GM12864 (cell line): Measurements from ENCODE around the gene NOVA2.

Experiments
- DNase-seq: peaks from one replicate; pipeline ENCODE4 v3.0.0-alpha.2; 2011; ENCODE audit warnings: low read depth
- H3K4me3 ChIP-seq: 2 replicates; pipeline ENCODE4 v1.5.1; 2011; ENCODE audit warnings: mild to moderate bottlenecking, low read depth, low read length, control low read depth
- TF ChIP-seq, protein P1 (sequence below): IDR thresholded peaks from 2 replicates; pipeline ENCODE4 v1.5.1; 2011; ENCODE audit warnings: low read depth, mild to moderate bottlenecking, moderate library complexity, low read length, control low read depth, inconsistent platforms; ENCODE audit errors: missing control alignments

Gene NOVA2

DNA sequence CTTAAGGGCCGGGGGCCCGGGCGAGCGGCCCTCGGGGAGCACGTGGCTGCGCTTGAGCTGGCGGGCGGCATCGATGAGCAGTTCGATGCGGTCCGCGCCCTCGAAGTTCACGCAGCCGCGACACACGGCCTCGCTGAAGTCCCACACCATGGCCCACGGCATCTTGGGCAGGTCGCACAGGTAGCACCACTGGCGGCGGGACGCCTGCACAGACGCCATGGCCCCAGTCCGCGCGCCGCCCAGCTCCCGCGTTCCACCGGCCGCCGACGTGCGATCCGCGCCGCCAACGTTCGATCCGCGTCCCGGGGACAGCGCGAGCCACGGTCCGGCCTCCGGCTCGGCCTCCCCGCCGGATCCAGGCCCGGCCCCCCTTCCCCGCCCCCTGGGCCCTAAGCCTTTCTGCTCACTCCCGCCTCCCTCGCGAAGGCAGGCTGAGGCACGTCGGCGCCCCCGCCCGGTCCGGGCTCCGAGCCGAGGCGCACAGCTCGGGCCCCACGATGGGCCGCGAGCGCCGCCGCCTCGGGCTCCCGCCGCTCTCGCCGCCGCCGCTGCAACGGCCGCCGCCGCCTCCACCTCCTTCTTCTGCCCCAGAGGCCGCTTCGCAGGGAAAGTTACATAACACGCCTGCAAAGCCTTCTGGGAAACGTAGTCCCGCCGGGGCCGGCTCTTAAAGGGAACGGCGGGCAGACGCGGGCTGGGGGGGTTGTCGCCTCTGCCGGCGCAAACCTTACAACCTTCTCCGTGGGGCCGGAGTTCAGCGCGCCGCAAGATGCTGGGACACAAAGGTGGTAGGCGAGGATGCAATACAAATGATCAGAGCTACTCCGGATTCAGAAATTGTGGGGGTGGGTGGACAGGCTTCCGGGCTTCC, 87.9 kb downstream of the NOVA2 start, which contains the start of gene IRF2BP1:
Gene IRF2BP1, minus strand, starts transcription at position 586 of the 871 bp plus-strand sequence. Its CDS starts 367 bp downstream, at position 219.
- peak within 1 kb of the TSS; percentile 60 for H3K4me3 ChIP-seq
- TF ChIP-seq, protein P1, sequence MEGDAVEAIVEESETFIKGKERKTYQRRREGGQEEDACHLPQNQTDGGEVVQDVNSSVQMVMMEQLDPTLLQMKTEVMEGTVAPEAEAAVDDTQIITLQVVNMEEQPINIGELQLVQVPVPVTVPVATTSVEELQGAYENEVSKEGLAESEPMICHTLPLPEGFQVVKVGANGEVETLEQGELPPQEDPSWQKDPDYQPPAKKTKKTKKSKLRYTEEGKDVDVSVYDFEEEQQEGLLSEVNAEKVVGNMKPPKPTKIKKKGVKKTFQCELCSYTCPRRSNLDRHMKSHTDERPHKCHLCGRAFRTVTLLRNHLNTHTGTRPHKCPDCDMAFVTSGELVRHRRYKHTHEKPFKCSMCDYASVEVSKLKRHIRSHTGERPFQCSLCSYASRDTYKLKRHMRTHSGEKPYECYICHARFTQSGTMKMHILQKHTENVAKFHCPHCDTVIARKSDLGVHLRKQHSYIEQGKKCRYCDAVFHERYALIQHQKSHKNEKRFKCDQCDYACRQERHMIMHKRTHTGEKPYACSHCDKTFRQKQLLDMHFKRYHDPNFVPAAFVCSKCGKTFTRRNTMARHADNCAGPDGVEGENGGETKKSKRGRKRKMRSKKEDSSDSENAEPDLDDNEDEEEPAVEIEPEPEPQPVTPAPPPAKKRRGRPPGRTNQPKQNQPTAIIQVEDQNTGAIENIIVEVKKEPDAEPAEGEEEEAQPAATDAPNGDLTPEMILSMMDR: no peak
- DNase-seq: peak; percentile 71

DNA sequence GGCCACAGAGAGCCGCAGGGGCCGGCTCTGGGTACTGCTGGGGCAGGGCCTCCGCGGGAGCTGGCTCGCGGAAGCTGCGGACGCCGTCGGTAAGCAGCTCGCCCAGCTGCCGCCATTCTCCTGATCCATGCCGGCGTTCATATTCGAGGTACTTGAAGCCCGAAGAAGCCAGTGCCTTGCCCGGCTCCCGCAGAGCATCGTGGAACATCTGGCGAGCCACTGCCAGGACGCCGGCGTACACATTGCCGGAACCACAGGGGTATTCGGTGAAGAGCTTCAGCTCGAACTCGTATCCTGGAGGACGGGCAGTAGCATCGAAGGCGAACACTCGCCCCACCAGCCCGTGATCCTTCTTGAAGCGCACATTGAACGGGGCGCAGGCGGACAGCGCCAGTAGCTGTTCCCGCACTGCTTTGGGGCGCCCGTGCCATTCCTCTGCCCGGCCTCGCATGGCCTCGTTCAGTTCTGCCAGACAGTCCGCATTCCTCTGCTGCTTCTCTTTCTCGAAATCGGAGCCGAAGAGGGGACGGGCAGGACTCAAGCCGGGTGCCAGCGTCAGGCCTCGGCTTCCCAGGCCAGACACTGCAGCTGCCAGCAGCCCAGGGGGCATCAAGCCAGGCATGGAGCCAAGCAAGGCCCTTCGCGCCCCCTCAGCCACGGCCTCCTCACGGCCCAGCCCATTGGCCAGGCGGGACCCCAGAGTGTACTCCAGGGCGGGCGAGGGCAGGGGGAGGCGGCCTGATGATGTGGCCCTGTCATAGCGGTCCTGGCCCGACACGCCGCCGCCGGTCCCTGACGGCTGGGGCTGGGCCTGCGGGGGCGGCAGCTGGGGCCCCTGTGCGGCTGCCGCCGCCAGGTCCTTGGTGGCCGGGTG, 88.7 kb downstream of the NOVA2 start:
- TF ChIP-seq, protein P1: no peak
- peak overlapping the region; percentile 60 for H3K4me3 ChIP-seq
- DNase-seq: no peak

DNA sequence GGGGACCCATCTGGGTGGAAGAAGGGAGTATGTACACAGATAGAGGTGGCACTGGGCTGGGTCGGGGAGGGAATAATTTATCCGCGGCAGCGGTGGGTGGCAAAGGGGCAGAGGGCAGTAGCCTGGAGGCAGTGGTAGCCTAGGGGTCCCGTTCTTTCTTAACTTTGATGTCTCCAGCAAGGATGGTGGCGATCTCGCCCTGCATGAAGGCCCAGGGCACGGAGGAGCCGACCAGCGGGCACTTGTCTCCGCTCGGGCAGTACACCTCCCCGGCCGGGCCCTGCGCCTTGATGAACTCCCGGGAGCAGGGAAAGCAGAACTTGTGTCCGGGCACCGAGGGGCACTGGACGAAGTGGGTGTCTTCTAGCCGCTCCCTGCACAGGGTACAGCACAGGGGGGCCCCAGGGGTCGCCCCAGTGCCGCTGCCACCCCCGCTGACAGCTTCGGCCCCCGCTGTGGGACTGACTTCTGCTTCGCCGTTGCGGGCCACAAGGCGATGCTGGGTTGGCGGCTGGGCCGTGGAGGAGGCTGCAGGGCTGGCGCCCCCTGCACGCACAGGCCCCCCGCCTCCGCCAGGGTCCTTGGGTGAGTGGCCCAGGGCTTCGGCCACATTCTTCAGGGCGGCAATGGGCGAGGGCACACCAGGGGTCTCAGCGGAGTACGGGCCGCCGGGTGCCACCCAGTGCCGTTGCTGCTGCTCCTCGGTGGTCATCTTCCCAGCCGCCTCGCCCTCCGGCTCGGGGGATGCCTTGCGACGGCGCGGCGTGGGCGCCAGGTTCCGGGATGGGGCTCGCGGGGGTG, 89.6 kb downstream of the NOVA2 start:
- H3K4me3 ChIP-seq: no peak overlapping the region
- DNase-seq: no peak
- TF ChIP-seq, protein P1: no peak
